Small intestine (tissue), 7 donors: Measurements from ENCODE around the gene SLC39A11. TPM values are rescaled to one million over a fixed set of nuclear protein-coding genes. Genes with fewer than 3 reads are reported as not detected.
A peak's percentile ranks its signal among the peaks of the same experiment; 100 is the strongest.

ENCODE experiments used
- DNase-seq, 2 donors: peaks; one replicate each; pipeline versions ENCODE4 v3.0.0 to v3.0.0-alpha.2; 2013
- FAIRE-seq: peaks from 2 replicates; lab custom pipeline; 2012; peaks lifted over from hg19 to GRCh38; lab: Jason Lieb, UNC
- H3K27ac ChIP-seq, 3 donors: one replicate each; pipeline ENCODE4 v1.5.1; 2013; ENCODE audit warnings: low read length in 2 of 3, mild to moderate bottlenecking in 2 of 3, control low read depth in 1 of 3, inconsistent platforms in 1 of 3, low read depth in 1 of 3, moderate library complexity in 1 of 3
- H3K27me3 ChIP-seq, 3 donors: one replicate each; pipeline ENCODE4 v1.6.1; 2013; ENCODE audit warnings: low read length in 3 of 3, inconsistent platforms in 1 of 3; ENCODE audit not compliant: control insufficient read depth in 3 of 3, insufficient read depth in 3 of 3
- H3K36me3 ChIP-seq, 3 donors: one replicate each; pipeline ENCODE4 v1.6.1; 2013; ENCODE audit warnings: low read length in 3 of 3, inconsistent platforms in 1 of 3, low read depth in 1 of 3, mild to moderate bottlenecking in 1 of 3, moderate library complexity in 1 of 3; ENCODE audit not compliant: control insufficient read depth in 3 of 3, insufficient read depth in 2 of 3
- H3K4me1 ChIP-seq, 3 donors: one replicate each; pipeline ENCODE4 v1.6.1; 2013; ENCODE audit warnings: low read length in 2 of 3, inconsistent platforms in 1 of 3, low read depth in 1 of 3, mild to moderate bottlenecking in 1 of 3, moderate library complexity in 1 of 3; ENCODE audit not compliant: control insufficient read depth in 3 of 3, insufficient read depth in 2 of 3
- H3K4me3 ChIP-seq, 3 donors: one replicate each; pipeline ENCODE4 v1.5.1; 2013; ENCODE audit warnings: low read length in 3 of 3, control low read depth in 1 of 3, inconsistent platforms in 1 of 3, low read depth in 1 of 3, mild to moderate bottlenecking in 1 of 3, moderate library complexity in 1 of 3
- H3K9me3 ChIP-seq, 2 donors: one replicate each; pipeline ENCODE4 v1.6.1; 2013; ENCODE audit warnings: low read depth in 1 of 2, low read length in 1 of 2; ENCODE audit not compliant: control insufficient read depth in 2 of 2, insufficient read depth in 1 of 2
- WGBS, 3 donors: extraction: QIAGEN DNeasy Blood & Tissue Kit; methylation state at CpG; one replicate each; pipeline ENCODE4 v1.1.7; 2013; 5-methylcytosine and 5-hydroxymethylcytosine counted together
- polyA plus RNA-seq, 4 donors: library from polyadenylated mRNA; stranded (reverse) in 3 of 4; unstranded in 1 of 4; fragments of 200-250 nt in 3 of 4; fragments of 120-200 nt in 1 of 4; gene quantifications; one replicate each; pipeline versions ENCODE4 v1.2.1 to v1.2.3, GENCODE V29; 2013
- donor health status: healthy with polysubstance abuse.
- donor health status: control.
- donor health status: control.
- donor health status: Bipolar disorder and iron deficiency.
- donor health status: healthy.

The SLC39A11 gene
- polyA plus RNA-seq, 4 donors = 2.7 to 53.7 (median 11.3) TPM

- Histone ChIP-seq H3K36me3 (peaks cover 0 to 7% (median 3%) of the 10 kb centered on the region in 3 donors), H3K27me3 (no peaks in the 10 kb centered on the region), H3K27ac (no peak overlapping the region), H3K4me3 (no peak overlapping the region), H3K4me1 (peaks cover 0 to 3% (median 0%) of the 10 kb centered on the region in 3 donors), H3K9me3 (peaks cover 0 to 12% of the 10 kb centered on the region in 2 donors)
- WGBS, 3 donors = 75 to 92% (median 75%) methylated on average over 5 of the region's 5 CpGs
- FAIRE-seq (no peak), DNase-seq (peak in 1 of 2 donors; percentile 22)
These were observed 50.3 kb downstream of the SLC39A11 start for GRCh38 chr17:73042225-73042624.

GRCh38 chr17:73039282-73039681, 53.2 kb downstream of the SLC39A11 start:
- H3K27ac ChIP-seq = no peak overlapping the region
- H3K9me3 ChIP-seq = peaks cover 0 to 12% of the 10 kb centered on the region in 2 donors
- no peaks in the 10 kb centered on the region for H3K27me3 ChIP-seq
- 94 to 95% (median 94%) methylated on average over 9 of the region's 9 CpGs for WGBS, 3 donors
- DNase-seq (no peak), FAIRE-seq (no peak)
- H3K36me3 ChIP-seq = peaks cover 0 to 8% (median 3%) of the 10 kb centered on the region in 3 donors
- no peak overlapping the region for H3K4me3 ChIP-seq
- peaks cover 0 to under 1% (median 0%) of the 10 kb centered on the region in 3 donors for H3K4me1 ChIP-seq

- H3K4me3 ChIP-seq = no peak overlapping the region
- peaks cover 2 to 17% (median 3%) of the 10 kb centered on the region in 3 donors for H3K4me1 ChIP-seq
- H3K27ac ChIP-seq = no peak overlapping the region
- peaks cover 0 to 17% (median 0%) of the 10 kb centered on the region in 3 donors for H3K36me3 ChIP-seq
- no peak for FAIRE-seq
- 90 to 95% (median 90%) methylated on average over 8 of the region's 8 CpGs for WGBS, 3 donors
- no peaks in the 10 kb centered on the region for H3K27me3 ChIP-seq
- no peak for DNase-seq
- H3K9me3 ChIP-seq = no peaks in the 10 kb centered on the region
These were observed 61.0 kb downstream of the SLC39A11 start for GRCh38 chr17:73031472-73031871.

DNA sequence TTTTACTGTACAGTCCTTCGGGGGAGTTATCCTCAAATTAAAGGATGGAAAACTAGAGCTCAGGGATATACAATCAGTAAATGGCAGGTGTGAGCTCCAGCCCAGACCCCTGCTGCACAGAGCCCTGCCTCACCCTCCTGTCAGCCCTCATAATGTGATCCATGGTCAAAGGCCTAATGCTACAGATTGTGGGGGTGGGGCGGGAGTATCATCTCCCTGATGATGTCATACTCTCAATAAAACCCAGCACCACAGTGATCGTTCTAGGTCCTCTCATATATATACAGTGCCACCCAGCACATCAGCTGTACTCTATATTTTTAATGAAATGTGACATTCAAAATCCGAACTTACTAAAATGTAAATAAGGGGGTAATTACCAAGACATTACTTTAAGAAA, 61.5 kb downstream of the SLC39A11 start:
- Histone ChIP-seq H3K27me3 (no peaks in the 10 kb centered on the region), H3K9me3 (no peaks in the 10 kb centered on the region), H3K36me3 (peaks cover 0 to 17% (median 0%) of the 10 kb centered on the region in 3 donors), H3K27ac (peak overlapping the region in 1 of 3 donors; percentile 33), H3K4me1 (peaks cover 2 to 17% (median 3%) of the 10 kb centered on the region in 3 donors), H3K4me3 (no peak overlapping the region)
- FAIRE-seq = no peak
- DNase-seq = peak; percentile 37 to 54
- 71 to 86% (median 82%) methylated on average over 4 of the region's 4 CpGs for WGBS, 3 donors

DNA sequence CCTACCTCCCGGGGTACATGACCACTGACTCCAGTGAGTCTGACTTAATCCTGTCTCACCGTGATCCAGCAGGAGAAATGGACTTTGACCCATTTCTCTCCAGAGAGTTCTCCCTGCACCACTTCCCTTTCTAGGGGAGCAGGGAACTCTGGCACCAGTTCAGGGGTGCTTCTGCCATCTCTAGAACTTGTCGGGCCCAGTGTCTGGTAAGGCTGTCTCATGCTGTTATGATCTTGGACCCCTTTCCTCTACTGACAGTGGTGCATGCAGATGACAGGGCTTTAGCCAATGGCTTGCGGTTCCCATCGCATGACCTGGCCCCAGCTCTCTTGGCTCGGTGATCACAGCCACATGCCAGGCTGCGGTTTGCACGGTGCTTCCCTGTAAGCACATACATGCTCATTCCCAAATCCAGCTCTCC, 62.0 kb downstream of the SLC39A11 start:
- Histone ChIP-seq H3K36me3 (peaks cover 0 to 17% (median 0%) of the 10 kb centered on the region in 3 donors), H3K4me1 (peaks cover 2 to 17% (median 3%) of the 10 kb centered on the region in 3 donors), H3K9me3 (no peaks in the 10 kb centered on the region), H3K27me3 (no peaks in the 10 kb centered on the region), H3K27ac (peak overlapping the region in 2 of 3 donors; percentile 28 to 37), H3K4me3 (no peak overlapping the region)
- DNase-seq = peak; percentile 79 to 92
- WGBS, 3 donors = 34 to 66% (median 44%) methylated on average over 8 of the region's 8 CpGs
- no peak for FAIRE-seq

DNA sequence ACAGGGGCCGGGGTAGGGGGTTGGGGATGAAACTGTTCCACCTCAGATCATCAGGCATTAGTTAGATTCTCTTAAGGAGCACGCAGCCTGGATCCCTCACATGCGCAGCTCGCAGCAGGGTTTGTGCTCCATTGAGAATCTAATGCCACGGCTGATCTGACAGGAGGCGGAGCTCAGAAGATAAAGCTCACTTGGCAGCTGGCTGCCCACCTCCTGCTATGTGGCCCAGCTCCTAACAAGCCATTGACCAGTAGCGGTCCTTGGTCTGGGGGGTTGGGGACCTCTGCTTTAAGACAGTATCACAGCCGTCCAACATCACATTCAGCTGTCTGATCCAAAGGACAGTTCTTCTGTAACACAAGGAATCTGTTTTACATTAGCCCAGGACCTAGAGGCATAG, 62.5 kb downstream of the SLC39A11 start:
- Histone ChIP-seq H3K36me3 (peaks cover 0 to 17% (median 0%) of the 10 kb centered on the region in 3 donors), H3K27ac (peak overlapping the region in 2 of 3 donors; percentile 37 to 59), H3K4me1 (peaks cover 3 to 17% (median 4%) of the 10 kb centered on the region in 3 donors), H3K27me3 (no peaks in the 10 kb centered on the region), H3K9me3 (no peaks in the 10 kb centered on the region), H3K4me3 (no peak overlapping the region)
- DNase-seq = no peak
- 49 to 85% (median 74%) methylated on average over 8 of the region's 8 CpGs for WGBS, 3 donors
- no peak for FAIRE-seq

- H3K36me3 ChIP-seq = peaks cover 0 to 17% (median 0%) of the 10 kb centered on the region in 3 donors
- H3K4me3 ChIP-seq = no peak overlapping the region
- WGBS, 3 donors = 94 to 96% (median 96%) methylated on average over 2 to 6 of the region's 6 CpGs
- FAIRE-seq (no peak), DNase-seq (no peak)
- H3K9me3 ChIP-seq = peaks cover 0 to 2% of the 10 kb centered on the region in 2 donors
- H3K27ac ChIP-seq = no peak overlapping the region
- peaks cover 3 to 17% (median 4%) of the 10 kb centered on the region in 3 donors for H3K4me1 ChIP-seq
- no peaks in the 10 kb centered on the region for H3K27me3 ChIP-seq
These were observed 63.5 kb downstream of the SLC39A11 start for GRCh38 chr17:73029021-73029420.

GRCh38 chr17:73028299-73028755, 64.2 kb downstream of the SLC39A11 start:
- peaks cover 0 to 7% of the 10 kb centered on the region in 2 donors for H3K9me3 ChIP-seq
- FAIRE-seq (no peak), DNase-seq (peak in 1 of 2 donors; percentile 53)
- 68 to 84% (median 71%) methylated on average over 5 of the region's 5 CpGs for WGBS, 3 donors
- no peak overlapping the region for H3K27ac ChIP-seq
- H3K4me1 ChIP-seq = peaks cover 3 to 17% (median 4%) of the 10 kb centered on the region in 3 donors
- peaks cover 0 to 22% (median 0%) of the 10 kb centered on the region in 3 donors for H3K36me3 ChIP-seq
- H3K4me3 ChIP-seq = no peak overlapping the region
- no peaks in the 10 kb centered on the region for H3K27me3 ChIP-seq
